Activated T-cell treated with anti-CD3 and anti-CD28 coated beads for 24 hours (primary cell): ENCODE data around the gene MACROD2.
"Not testable (repeated sequence)": the region's sequence is repeated elsewhere in the genome, so short reads cannot be mapped to it uniquely, and the experiment has no call there.

Experiments used
- DNase-seq: peaks from one replicate; pipeline ENCODE4 v3.0.0-alpha.2; 2020; ENCODE audit warnings: low read depth

Gene MACROD2

GRCh38 chr20:15760001-15760621 is 1764.8 kb downstream of the MACROD2 start:
- no peak for DNase-seq

- no peak for DNase-seq
These were observed 1768.0 kb downstream of the MACROD2 start for GRCh38 chr20:15763366-15763765.

DNA sequence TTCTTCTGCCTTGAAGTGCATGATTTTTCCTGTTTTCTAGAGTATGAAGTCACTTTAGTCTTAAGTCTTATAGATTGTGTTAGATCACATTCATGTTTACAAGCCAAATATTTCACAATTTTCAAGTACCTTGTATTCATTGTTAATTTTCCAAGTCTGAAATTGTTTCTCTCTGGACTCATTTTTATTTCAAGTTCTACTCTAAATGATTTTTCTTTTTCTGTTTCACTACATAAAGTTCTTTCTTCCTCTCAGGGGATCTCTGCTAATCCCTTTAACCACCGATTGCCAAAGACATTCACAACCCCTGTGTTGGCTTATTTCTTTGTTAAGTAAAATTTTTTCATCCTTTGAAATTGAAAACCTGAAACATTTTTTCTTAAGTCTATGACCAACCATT is 1772.3 kb downstream of the MACROD2 start:
- DNase-seq, result no peak

GRCh38 chr20:15767999-15768741 is 1772.9 kb downstream of the MACROD2 start:
- DNase-seq, result no peak

DNA sequence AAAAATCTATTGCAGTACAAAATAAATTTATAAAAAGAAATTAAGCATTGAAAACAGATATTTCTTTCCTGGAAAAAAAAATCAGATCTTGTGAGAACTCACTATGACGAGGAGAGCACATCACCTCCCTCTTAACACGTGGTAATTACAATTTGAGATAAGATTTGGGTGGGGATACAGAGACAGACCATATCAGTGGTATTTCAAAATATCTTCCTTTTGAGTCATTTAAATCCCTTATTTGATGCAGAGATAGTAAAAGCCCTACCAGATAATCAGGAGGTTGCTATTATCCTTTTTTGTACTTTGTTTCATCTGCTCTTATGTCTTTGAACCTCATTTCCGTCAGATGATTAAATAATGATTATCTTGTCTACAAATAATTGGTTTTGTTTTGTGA is 1777.5 kb downstream of the MACROD2 start:
- DNase-seq, result no peak

DNA sequence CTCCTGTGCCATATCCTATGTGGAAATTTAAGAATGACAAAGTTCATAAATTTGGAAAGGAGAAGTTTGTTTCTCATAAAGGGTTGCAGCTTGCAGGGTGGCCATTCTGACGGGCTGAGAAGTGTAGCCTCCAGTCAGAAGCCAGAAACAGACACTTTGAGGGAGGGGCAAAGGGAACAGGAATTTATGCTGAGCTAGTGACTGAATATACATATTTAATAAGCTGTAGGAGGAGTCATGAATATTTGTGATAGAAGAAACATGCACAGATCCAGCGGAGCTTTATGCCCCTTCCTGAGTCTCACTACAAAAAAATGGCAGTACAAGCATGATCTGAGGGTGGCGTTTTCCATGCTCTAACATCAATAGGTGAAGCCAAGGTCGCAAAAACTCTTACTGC is 1779.6 kb downstream of the MACROD2 start:
- DNase-seq, result no peak

DNA sequence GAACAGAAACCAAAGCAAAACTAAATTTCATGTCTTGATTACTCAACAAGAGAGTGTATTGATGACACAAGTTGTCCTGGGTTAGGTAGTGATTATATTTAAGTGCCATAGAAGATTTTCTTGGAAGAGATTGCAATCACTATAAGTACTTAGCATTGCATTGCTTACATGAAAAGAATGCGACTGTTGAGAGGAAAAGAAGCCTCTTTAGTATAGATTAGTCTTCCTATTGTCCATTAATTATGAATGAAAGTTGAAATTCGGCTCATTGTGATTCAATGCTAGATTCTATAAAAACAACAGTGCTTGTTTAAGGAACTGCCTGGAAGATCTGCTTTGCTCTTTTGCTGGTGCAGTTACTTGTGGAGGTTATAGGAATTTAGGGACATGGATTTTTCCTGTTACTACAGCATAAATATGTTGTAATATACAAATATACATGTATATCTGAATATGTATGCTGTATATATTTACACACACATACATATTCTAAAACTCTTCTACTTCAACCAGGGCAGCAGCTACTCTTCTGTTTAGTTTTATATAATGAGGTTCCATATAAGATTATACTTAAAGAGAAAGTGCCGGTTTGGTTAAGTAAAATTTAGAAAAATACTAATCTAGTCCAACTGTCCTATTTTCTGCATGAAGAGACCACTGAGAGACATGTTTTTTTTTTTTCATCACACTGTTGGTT is 1781.6 kb downstream of the MACROD2 start:
- DNase-seq, result no peak

GRCh38 chr20:15784020-15784419 is 1788.7 kb downstream of the MACROD2 start:
- no peak for DNase-seq

DNA sequence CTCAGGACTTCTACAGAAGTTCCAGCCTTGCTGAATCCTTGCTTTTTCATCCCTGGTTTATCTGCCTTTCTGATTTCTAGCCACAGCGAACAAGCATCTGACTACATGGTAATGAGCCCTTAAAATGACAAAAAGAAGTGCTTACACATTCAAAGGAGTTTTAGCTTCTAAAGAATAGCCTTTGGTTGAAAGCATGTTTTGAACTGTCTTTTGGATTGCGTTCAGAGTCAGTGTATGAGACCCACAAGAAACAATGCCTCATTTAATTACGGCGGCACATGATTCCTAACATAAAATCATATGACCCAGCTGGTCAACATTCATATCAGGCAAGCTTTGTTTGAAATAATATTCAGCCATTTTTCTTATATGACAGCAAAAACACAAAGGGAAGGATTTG is 1793.8 kb downstream of the MACROD2 start:
- DNase-seq, result no peak

DNA sequence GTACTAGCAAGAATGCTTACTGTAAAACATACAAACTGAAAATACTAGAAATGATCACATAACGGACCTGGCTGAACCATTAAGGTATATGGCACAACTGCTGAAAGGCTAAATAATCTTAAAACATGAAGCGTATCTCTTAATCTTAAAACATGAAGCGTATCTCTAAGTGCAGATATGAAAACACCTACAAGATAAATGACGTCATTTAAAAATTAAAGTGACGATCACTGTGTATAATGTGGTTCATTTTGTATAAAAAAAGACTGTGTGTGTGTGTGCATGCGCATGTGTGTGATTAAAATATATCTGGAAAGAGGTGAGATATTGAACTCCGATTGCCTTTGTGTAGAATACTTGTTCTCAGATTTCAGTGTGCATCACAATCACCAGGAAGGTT is 1797.5 kb downstream of the MACROD2 start:
- no peak for DNase-seq

DNA sequence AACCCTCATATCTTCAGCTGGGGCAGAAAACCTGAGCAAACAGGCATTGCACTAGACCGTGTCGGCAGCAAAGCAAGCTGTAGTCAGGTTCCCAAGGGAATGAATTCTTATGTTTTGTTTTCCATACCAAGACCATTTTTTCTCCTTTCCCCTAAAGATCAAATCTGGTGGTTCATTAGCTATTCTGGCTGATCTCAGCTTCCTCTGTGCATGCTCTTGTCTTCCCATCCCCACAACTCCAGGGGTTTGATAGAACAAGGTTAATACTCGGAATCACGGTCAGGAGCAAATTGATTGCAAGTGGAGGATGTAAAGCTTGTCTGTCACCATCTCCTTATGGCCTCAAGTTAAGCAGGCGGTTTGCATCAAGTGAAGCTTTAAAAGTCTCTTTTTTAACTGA is 1799.1 kb downstream of the MACROD2 start:
- DNase-seq, result no peak

GRCh38 chr20:15795305-15796019 is 1800.1 kb downstream of the MACROD2 start:
- no peak for DNase-seq

DNA sequence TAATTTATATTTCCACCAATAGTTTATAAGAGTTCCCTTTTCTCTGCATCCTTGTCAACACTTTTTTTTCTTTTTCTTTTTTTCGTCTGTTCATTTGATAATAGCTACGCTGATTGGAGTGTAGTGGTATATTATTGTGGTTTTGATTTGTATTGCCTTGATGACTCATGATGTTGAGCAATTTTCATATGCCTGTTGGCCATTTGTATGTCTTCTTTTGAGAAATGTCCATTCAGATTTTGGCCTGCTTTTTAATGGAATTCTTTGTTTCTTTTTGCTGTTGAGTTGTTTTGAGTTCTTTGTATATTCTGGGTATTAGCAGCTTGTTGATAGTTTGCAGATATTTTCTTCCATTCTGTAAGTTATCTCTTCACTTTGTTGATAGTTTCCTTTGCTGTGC is 1804.6 kb downstream of the MACROD2 start:
- no peak for DNase-seq

GRCh38 chr20:15802020-15802419 is 1806.7 kb downstream of the MACROD2 start:
- no peak for DNase-seq

DNA sequence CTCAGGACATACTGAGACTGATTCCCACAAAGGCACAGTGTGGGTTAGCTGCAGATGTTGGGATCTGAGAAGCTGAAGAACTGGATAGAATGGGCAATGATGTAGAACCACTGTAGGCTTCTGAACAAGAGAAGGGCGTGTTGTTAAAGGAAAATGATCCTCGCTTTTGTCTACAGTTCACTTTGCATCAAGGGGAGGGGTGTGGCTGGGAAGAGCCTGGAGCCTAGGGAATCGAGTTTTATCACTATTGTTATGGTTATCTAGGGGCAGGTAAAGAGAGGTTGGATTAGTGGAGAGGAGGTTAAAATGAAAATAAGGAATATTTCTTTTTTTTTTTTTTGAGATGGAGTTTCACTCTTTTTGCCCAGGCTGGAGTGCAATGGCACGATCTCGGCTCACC is 1809.8 kb downstream of the MACROD2 start:
- no peak for DNase-seq

DNA sequence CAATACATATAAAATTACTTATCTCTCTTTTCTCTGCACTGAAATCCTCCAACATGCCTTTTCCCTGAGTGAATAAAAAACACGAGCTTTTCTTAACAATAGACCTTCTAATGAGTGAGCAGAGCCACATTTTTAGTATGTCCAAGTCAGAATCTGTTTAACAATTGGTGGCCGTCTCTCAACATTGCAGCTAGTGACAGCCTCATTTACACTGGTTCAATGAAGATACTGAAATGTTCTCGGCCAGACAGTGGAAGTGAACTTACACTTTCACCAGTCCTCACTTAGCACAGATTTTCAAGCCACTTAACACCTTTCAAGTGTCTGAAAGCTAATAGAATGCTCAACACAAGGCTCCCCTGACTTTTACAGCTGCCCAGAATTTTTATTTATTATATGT is 1810.8 kb downstream of the MACROD2 start:
- no peak for DNase-seq

- DNase-seq, result no peak
These were observed 1812.0 kb downstream of the MACROD2 start for GRCh38 chr20:15807271-15807670.

DNA sequence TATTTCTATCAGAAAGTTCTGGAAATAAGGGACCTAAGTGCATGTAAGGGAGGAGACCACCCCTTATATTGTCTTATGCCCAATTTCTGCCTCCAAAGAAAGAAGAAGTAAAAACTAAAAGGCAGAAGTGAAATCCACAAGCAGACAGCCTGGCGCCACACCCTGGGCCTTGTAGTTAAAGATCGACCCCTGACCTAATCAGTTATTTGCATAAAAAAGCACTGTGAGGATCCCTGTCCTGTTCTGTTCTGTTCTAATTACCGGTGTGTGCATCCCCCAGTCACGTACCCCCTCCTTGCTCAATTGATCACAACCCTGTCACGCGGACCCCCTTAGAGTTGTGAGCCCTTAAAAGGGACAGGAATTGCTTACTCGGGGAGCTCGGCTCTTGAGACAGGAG is 1812.5 kb downstream of the MACROD2 start:
- DNase-seq, result not testable (repeated sequence)

DNA sequence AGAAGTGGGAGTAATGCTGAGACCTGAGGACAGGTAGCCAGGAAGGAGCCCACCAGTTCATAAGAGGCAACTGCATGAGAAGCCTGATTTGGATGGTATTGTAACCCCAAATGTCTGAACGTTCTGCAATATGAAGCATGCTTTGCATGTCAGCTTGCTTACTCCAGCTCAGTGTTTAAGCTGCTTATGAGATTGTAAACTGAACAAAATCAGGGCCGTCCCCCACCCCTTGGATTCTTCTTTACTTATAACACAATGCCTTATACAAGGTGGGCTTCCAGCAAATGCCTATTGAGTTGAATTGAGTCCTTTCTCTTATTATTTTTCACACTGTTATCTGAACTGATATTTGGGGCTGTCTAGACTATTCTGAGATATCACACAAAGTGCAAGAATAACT is 1816.6 kb downstream of the MACROD2 start:
- DNase-seq, result no peak

DNA sequence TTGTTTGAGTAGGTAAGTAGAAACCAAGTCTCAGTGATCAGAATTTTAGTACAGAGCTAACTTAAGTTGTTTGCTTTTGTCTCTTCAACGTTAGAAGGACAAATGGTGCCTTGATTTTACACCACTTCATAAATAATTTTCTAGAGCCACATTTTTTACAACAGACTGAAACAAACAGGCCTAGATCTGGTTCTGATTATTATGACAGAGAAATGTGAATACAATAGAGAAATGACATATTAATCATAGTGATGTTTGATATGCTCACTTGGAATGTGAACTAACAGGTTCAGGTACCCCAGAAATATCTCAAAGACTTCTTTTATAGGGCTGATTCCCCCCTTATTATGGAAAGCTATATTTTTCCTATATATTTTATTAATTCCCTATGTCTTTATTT is 1817.4 kb downstream of the MACROD2 start:
- no peak for DNase-seq

DNA sequence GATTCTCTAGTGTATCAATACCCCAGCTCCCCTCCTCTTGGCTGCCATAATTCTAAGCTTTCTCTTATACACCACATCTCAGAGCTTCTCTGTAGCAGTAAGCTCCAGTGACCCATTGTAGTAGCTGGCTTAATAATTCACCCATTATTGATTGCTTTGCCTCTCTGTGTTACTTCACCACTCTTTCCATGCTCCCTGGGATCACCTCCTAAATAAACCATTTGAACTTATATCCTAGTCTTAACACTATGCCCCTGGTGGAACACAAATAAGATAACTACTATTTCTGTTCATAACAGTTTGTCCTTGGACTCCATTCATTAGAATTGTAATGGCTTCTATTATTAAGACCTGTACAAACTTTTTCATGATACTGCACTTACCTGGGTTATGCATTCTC is 1819.0 kb downstream of the MACROD2 start:
- DNase-seq, result no peak

DNA sequence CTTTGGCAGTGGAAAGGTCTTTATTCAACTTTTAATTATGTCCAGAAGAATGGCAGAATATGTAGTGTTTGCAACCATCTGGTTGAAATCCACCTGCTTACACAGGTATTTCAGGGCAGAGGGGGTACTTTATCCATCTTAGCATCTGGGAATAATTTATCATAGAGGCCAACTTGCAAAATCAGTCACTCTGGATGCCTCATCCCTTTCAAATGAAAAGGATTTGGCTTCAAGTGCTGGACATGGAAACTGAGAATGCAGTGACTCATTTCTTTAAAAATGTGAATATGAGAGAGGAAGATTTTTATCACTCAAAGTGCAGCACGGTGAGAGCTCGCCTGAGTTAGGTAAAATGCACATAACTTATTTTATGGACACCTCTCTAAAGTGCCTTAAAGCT is 1819.6 kb downstream of the MACROD2 start:
- DNase-seq, result no peak

- no peak for DNase-seq
These were observed 1822.0 kb downstream of the MACROD2 start for GRCh38 chr20:15817351-15817750.
